IMR-90 (cell line): Measurements from ENCODE around the gene IREB2.

ENCODE experiments used
- BHLHE40 ChIP-seq: fragments of 150-350 bp; IDR thresholded peaks from 2 replicates; pipeline ENCODE4 v1.6.1; 2016; ENCODE audit warnings: mild to moderate bottlenecking, low read depth, low read length
- CHD1 ChIP-seq: IDR thresholded peaks from 2 replicates; pipeline ENCODE4 v1.6.1; 2012; ENCODE audit warnings: low read depth, low read length, improper control_type of control experiment
- CTCF ChIP-seq: conservative IDR thresholded peaks from 2 replicates; pipeline ENCODE4 v1.5.1; 2012; ENCODE audit warnings: mild to moderate bottlenecking, low read depth, low read length, improper control_type of control experiment
- FOS ChIP-seq: fragments of 150-350 bp; IDR thresholded peaks from 2 replicates; pipeline ENCODE4 v1.6.1; 2016; ENCODE audit warnings: low read depth, low read length
- MAFK ChIP-seq: IDR thresholded peaks from 2 replicates; pipeline ENCODE4 v1.6.1; 2012; ENCODE audit warnings: low read depth, low read length, improper control_type of control experiment
- NFE2L2 ChIP-seq: fragments of 150-350 bp; IDR thresholded peaks from 2 replicates; pipeline ENCODE4 v1.6.1; 2016; ENCODE audit warnings: low read depth, mild to moderate bottlenecking, low read length
- POLR2A ChIP-seq: IDR thresholded peaks from 2 replicates; pipeline ENCODE4 v1.6.1; 2012; ENCODE audit warnings: mild to moderate bottlenecking, low read depth, low read length
- RAD21 ChIP-seq: IDR thresholded peaks from 2 replicates; pipeline ENCODE4 v1.6.1; 2012; ENCODE audit warnings: low read length, improper control_type of control experiment
- USF2 ChIP-seq: fragments of 150-350 bp; IDR thresholded peaks from 2 replicates; pipeline ENCODE4 v1.6.1; 2017; ENCODE audit warnings: mild to moderate bottlenecking, antibody characterized with exemption, low read length, low read depth
- TF ChIP-seq, protein P1 (sequence below): fragments of 150-350 bp; IDR thresholded peaks from 2 replicates; pipeline ENCODE4 v1.6.1; 2016; ENCODE audit warnings: low read depth, mild to moderate bottlenecking, low read length, moderate library complexity, borderline replicate concordance

DNA sequence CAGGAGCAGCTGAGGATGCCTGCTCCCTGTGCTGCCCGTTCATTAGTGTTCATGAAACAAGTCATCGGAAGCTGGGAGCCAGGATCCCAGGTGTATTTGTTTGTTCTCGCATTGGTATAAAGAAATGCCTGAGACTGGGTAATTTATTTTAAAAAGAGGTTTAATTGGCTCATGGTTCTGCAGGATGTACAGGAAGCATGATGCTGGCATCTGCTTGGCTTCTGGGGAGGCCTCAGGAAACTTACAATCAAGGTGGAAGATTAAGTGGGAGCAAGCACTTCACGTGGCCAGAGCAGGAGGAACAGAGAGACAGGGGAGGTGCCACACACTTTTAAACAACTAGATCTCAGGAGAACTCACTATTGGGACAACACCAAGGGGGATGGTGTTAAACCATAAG is 63.8 kb downstream of the IREB2 start:
- TF ChIP-seq CTCF (no peak), FOS (no peak), POLR2A (no peak), RAD21 (no peak), BHLHE40 (no peak), MAFK (no peak), NFE2L2 (no peak), USF2 (no peak), CHD1 (no peak)
- TF ChIP-seq, protein P1, sequence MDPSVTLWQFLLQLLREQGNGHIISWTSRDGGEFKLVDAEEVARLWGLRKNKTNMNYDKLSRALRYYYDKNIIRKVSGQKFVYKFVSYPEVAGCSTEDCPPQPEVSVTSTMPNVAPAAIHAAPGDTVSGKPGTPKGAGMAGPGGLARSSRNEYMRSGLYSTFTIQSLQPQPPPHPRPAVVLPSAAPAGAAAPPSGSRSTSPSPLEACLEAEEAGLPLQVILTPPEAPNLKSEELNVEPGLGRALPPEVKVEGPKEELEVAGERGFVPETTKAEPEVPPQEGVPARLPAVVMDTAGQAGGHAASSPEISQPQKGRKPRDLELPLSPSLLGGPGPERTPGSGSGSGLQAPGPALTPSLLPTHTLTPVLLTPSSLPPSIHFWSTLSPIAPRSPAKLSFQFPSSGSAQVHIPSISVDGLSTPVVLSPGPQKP: no peak
